NT2/D1 (cell line): ENCODE results near the gene SLC41A1.

Experiments
- SUZ12 ChIP-seq: IDR thresholded peaks from 2 replicates; pipeline ENCODE4 v1.6.1; 2011; ENCODE audit not compliant: insufficient read length, insufficient read depth; ENCODE audit errors: extremely low read depth
- YY1 ChIP-seq: IDR thresholded peaks from 2 replicates; pipeline ENCODE4 v1.6.1; 2011; ENCODE audit not compliant: insufficient read length, insufficient read depth
- ZNF274 ChIP-seq: IDR thresholded peaks from 2 replicates; pipeline ENCODE4 v1.6.1; 2011; ENCODE audit warnings: mild to moderate bottlenecking, low read depth, low read length

DNA sequence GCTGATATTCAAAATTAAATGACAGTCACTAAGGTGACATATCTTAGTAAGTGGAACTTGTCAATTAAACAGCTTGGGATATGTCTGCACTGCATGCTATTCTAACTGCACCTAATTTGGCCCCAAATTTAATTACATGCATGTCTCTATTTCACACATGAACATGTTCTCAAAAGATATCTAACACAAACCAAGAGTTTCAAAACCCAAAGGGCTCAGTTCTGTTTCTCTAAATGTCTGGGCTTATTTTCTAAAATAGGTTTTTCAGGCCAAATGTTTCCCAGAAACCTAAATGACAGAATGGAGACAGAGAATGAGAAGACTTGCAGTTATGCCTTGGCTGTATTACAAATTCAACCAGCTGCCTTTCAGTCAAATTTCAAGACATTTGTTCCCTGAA is 49.0 kb downstream of the SLC41A1 start:
- TF ChIP-seq ZNF274 (no peak), YY1 (no peak), SUZ12 (no peak)
